MM.1S (cell line): ENCODE measurements around the gene ARMC3.

ENCODE experiments used
- DNase-seq: peaks from one replicate; pipeline ENCODE4 v3.0.0-alpha.2; 2015
- H2AFZ ChIP-seq: fragments of 300-600 bp; sonication (generic); 2 replicates; pipeline ENCODE4 v1.6.0; 2016; ENCODE audit warnings: antibody characterized with exemption, low read length
- H3F3A ChIP-seq: fragments of 300-600 bp; sonication (generic); 2 replicates; pipeline ENCODE4 v1.6.1; 2016; ENCODE audit warnings: mild to moderate bottlenecking, antibody characterized with exemption, low read length, moderate library complexity, mixed read lengths; ENCODE audit not compliant: insufficient read depth
- H3K27ac ChIP-seq: fragments of 300-600 bp; sonication (generic); 2 replicates; pipeline ENCODE4 v1.5.1; 2016; ENCODE audit warnings: mild to moderate bottlenecking, low read length
- H3K27me3 ChIP-seq: fragments of 300-600 bp; sonication (generic); replicated peaks from 2 replicates; pipeline ENCODE4 v1.6.0; 2016; ENCODE audit warnings: low read length; ENCODE audit not compliant: insufficient read depth
- H3K36me3 ChIP-seq: fragments of 300-600 bp; sonication (generic); replicated peaks from 2 replicates; pipeline ENCODE4 v1.6.1; 2016; ENCODE audit warnings: mild to moderate bottlenecking, low read length, mixed read lengths; ENCODE audit not compliant: insufficient read depth
- H3K4me1 ChIP-seq: fragments of 300-600 bp; sonication (generic); 2 replicates; pipeline ENCODE4 v1.6.1; 2016; ENCODE audit warnings: low read length, mixed read lengths
- H3K4me2 ChIP-seq: fragments of 300-600 bp; sonication (generic); 2 replicates; pipeline ENCODE4 v1.6.0; 2016; ENCODE audit warnings: low read depth, low read length
- H3K4me3 ChIP-seq: fragments of 300-600 bp; sonication (generic); 2 replicates; pipeline ENCODE4 v1.5.1; 2016; ENCODE audit warnings: low read length, mixed read lengths
- H3K79me2 ChIP-seq: fragments of 300-600 bp; sonication (generic); 2 replicates; pipeline ENCODE4 v1.6.1; 2016; ENCODE audit warnings: mixed run types, low read length, mixed read lengths
- H3K9ac ChIP-seq: fragments of 300-600 bp; sonication (generic); 2 replicates; pipeline ENCODE4 v1.6.1; 2016; ENCODE audit warnings: low read length, mixed read lengths
- H3K9me2 ChIP-seq: fragments of 300-600 bp; sonication (generic); replicated peaks from 2 replicates; pipeline ENCODE4 v1.6.1; 2016; ENCODE audit warnings: mild to moderate bottlenecking, low read length, mixed read lengths; ENCODE audit not compliant: insufficient read depth
- H3K9me3 ChIP-seq: fragments of 300-600 bp; sonication (generic); replicated peaks from 2 replicates; pipeline ENCODE4 v1.6.1; 2016; ENCODE audit warnings: mild to moderate bottlenecking, low read length, mixed read lengths; ENCODE audit not compliant: insufficient read depth
- H4K20me1 ChIP-seq: fragments of 300-600 bp; sonication (generic); 2 replicates; pipeline ENCODE4 v1.6.1; 2016; ENCODE audit warnings: mild to moderate bottlenecking, low read length, moderate library complexity, mixed read lengths; ENCODE audit not compliant: insufficient read depth
- EZH2 ChIP-seq: fragments of 300-600 bp; sonication (generic); optimal IDR thresholded peaks from 2 replicates; pipeline ENCODE3; 2017; ENCODE audit warnings: low read depth, mild to moderate bottlenecking, antibody characterized with exemption, low read length, mixed read lengths
- EZH2phosphoT487 ChIP-seq: fragments of 300-600 bp; sonication (generic); IDR thresholded peaks from 2 replicates; pipeline ENCODE4 v1.6.1; 2018; ENCODE audit warnings: antibody characterized with exemption, low read length
- TF ChIP-seq, protein P1 (sequence below): fragments of 300-600 bp; sonication (generic); IDR thresholded peaks from 2 replicates; pipeline ENCODE4 v1.5.1; 2016; ENCODE audit warnings: antibody characterized with exemption, low read length, mixed read lengths

ARMC3 gene

DNA sequence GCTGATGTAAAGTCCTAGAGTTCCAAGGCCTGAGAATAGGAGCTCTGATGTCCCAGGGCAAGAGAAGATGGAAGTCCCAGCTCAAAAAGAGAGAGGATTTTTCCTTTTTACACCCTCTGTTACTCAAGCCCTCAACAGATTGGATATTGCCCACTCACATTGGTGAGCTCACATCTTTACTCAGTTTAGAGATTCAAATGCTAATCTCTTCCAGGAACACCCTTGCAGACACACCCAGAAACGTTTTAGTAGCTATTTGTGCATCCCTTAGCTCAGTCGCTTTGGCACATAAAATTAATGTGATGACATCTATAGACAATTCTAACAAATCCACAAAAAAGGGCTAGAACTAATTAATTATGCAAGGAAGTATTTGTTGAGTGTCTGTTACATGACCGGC is 27.1 kb downstream of the ARMC3 start:
- Histone ChIP-seq H3K9me2 (no peaks in the 10 kb centered on the region), H3K4me1 (no peaks in the 10 kb centered on the region), H4K20me1 (no peaks in the 10 kb centered on the region), H3K79me2 (no peaks in the 10 kb centered on the region), H3K27ac (no peak overlapping the region), H2AFZ (no peak overlapping the region), H3K36me3 (no peaks in the 10 kb centered on the region), H3K4me3 (no peak overlapping the region), H3K9me3 (no peaks in the 10 kb centered on the region), H3K9ac (no peak overlapping the region), H3K27me3 (no peaks in the 10 kb centered on the region), H3F3A (no peaks in the 10 kb centered on the region), H3K4me2 (no peak overlapping the region)
- TF ChIP-seq EZH2phosphoT487 (no peak), EZH2 (no peak)
- TF ChIP-seq, protein P1, sequence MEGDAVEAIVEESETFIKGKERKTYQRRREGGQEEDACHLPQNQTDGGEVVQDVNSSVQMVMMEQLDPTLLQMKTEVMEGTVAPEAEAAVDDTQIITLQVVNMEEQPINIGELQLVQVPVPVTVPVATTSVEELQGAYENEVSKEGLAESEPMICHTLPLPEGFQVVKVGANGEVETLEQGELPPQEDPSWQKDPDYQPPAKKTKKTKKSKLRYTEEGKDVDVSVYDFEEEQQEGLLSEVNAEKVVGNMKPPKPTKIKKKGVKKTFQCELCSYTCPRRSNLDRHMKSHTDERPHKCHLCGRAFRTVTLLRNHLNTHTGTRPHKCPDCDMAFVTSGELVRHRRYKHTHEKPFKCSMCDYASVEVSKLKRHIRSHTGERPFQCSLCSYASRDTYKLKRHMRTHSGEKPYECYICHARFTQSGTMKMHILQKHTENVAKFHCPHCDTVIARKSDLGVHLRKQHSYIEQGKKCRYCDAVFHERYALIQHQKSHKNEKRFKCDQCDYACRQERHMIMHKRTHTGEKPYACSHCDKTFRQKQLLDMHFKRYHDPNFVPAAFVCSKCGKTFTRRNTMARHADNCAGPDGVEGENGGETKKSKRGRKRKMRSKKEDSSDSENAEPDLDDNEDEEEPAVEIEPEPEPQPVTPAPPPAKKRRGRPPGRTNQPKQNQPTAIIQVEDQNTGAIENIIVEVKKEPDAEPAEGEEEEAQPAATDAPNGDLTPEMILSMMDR = no peak
- DNase-seq = no peak

DNA sequence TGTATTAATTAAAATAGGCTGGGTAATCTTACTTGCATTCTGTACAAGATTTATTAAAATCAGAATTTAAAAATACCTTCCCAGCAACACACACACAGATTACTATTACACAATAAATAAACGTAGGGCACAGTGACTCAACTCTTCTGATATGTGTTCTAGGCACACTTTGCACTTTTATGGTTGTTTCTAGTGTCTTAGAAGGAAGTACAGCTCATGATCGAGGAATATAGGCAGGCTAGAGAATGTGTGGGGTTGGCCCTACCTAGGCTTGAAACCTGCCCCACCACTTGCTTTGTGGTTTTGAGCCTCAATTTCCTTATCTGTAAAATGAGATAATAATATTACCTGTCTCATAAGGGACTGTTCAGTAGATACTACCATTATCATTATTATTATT is 30.5 kb downstream of the ARMC3 start:
- Histone ChIP-seq H3K27ac (no peak overlapping the region), H3K4me2 (no peak overlapping the region), H3F3A (no peaks in the 10 kb centered on the region), H2AFZ (no peak overlapping the region), H4K20me1 (no peaks in the 10 kb centered on the region), H3K9ac (no peak overlapping the region), H3K36me3 (no peaks in the 10 kb centered on the region), H3K27me3 (no peaks in the 10 kb centered on the region), H3K79me2 (no peaks in the 10 kb centered on the region), H3K4me3 (no peak overlapping the region), H3K9me2 (no peaks in the 10 kb centered on the region), H3K4me1 (no peaks in the 10 kb centered on the region), H3K9me3 (no peaks in the 10 kb centered on the region)
- no peak for DNase-seq
- TF ChIP-seq, protein P1 = no peak
- no peak for TF ChIP-seq EZH2
- no peak for TF ChIP-seq EZH2phosphoT487

DNA sequence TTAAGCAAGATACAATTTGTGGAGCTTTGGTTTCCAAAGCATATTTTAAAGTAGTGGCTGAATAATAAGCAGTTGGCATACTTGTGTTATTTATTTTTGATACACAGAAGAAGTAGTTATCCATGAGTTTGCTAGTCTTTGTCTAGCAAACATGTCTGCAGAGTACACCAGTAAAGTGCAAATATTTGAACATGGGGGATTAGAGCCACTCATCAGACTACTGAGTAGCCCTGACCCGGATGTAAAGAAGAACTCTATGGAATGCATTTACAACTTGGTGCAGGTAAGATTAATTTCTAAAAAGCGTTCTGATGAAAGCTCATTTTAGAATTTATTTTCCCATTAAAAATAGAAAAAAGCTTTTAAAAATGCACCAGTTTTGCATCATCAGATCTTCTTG is 31.4 kb downstream of the ARMC3 start:
- H3K79me2 ChIP-seq = no peaks in the 10 kb centered on the region
- H3K9me2 ChIP-seq = no peaks in the 10 kb centered on the region
- H2AFZ ChIP-seq = no peak overlapping the region
- H3K27ac ChIP-seq = no peak overlapping the region
- no peak for TF ChIP-seq EZH2
- no peak for TF ChIP-seq EZH2phosphoT487
- TF ChIP-seq, protein P1 = no peak
- no peaks in the 10 kb centered on the region for H3K4me1 ChIP-seq
- H3K9ac ChIP-seq = no peak overlapping the region
- H3K36me3 ChIP-seq = no peaks in the 10 kb centered on the region
- H3K9me3 ChIP-seq = no peaks in the 10 kb centered on the region
- no peak overlapping the region for H3K4me2 ChIP-seq
- H3F3A ChIP-seq = no peaks in the 10 kb centered on the region
- no peaks in the 10 kb centered on the region for H3K27me3 ChIP-seq
- no peak for DNase-seq
- no peak overlapping the region for H3K4me3 ChIP-seq
- no peaks in the 10 kb centered on the region for H4K20me1 ChIP-seq

DNA sequence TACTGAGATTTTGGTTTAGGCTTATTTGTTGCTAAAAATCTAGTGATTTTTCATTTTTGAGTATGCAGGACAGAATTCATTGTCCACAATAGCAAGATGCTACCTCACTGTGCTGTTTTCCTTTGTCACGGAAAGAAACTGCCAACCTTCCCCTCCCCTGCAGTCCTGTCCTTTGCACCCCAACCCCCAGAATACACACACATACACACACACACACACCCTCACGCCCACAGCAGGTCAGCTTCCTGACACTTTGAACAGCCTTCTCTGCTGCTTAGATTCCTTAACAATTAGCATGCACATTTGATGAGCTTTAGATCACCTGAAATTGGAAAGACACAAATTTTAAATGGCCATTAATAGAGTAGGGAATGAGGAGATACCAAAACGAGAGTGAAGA is 32.1 kb downstream of the ARMC3 start:
- Histone ChIP-seq H3K4me3 (no peak overlapping the region), H2AFZ (no peak overlapping the region), H3K79me2 (no peaks in the 10 kb centered on the region), H3K9me3 (no peaks in the 10 kb centered on the region), H3K36me3 (no peaks in the 10 kb centered on the region), H3K4me1 (no peaks in the 10 kb centered on the region), H3K4me2 (no peak overlapping the region), H3K9me2 (no peaks in the 10 kb centered on the region), H4K20me1 (no peaks in the 10 kb centered on the region), H3K9ac (no peak overlapping the region), H3F3A (no peaks in the 10 kb centered on the region), H3K27ac (no peak overlapping the region), H3K27me3 (no peaks in the 10 kb centered on the region)
- TF ChIP-seq EZH2phosphoT487 = no peak
- no peak for DNase-seq
